Fibroblast of upper back skin (primary cell): ENCODE results near the gene CEP83.
"Not testable (repeated sequence)": the region's sequence is repeated elsewhere in the genome, so short reads cannot be mapped to it uniquely, and the experiment has no call there.

ENCODE experiments used
- DNase-seq: peaks from one replicate; pipeline ENCODE4 v3.0.0-alpha.2; 2013

Gene CEP83

GRCh38 chr12:94459728-94460615 lies at the start of gene CEP83:
Gene CEP83 (minus strand): TSS chr12:94459867. CDS start chr12:94412490, 47,377 bp downstream.
- DNase-seq = peak; percentile 91

- no peak for DNase-seq
These were observed 49.6 kb upstream of the CEP83 start for GRCh38 chr12:94509317-94509716.

GRCh38 chr12:94507455-94507854 lies 47.8 kb upstream of the CEP83 start:
- DNase-seq = no peak

GRCh38 chr12:94504386-94504785 lies 44.7 kb upstream of the CEP83 start:
- peak; percentile 58 for DNase-seq

- DNase-seq = no peak
These were observed 44.0 kb upstream of the CEP83 start for GRCh38 chr12:94503619-94504018.

GRCh38 chr12:94500831-94501567 lies 41.3 kb upstream of the CEP83 start:
- no peak for DNase-seq

GRCh38 chr12:94498698-94499097 lies 39.0 kb upstream of the CEP83 start:
- no peak for DNase-seq

GRCh38 chr12:94498073-94498472 lies 38.4 kb upstream of the CEP83 start:
- no peak for DNase-seq

- DNase-seq = no peak
These were observed 35.9 kb upstream of the CEP83 start for GRCh38 chr12:94495445-94496115.

GRCh38 chr12:94491489-94491888 lies 31.8 kb upstream of the CEP83 start:
- DNase-seq = no peak

GRCh38 chr12:94488463-94488862 lies 28.8 kb upstream of the CEP83 start:
- no peak for DNase-seq

GRCh38 chr12:94481734-94482133 lies 22.1 kb upstream of the CEP83 start:
- DNase-seq = no peak

- no peak for DNase-seq
These were observed 9.9 kb upstream of the CEP83 start for GRCh38 chr12:94469522-94469921.

- DNase-seq = no peak
These were observed 921 bp upstream of the CEP83 start for GRCh38 chr12:94460616-94460959.

GRCh38 chr12:94458877-94459727 lies 565 bp downstream of the CEP83 start:
- DNase-seq = peak; percentile 25

GRCh38 chr12:94457311-94457710 lies 2.4 kb downstream of the CEP83 start:
- no peak for DNase-seq

GRCh38 chr12:94454318-94454717 lies 5.3 kb downstream of the CEP83 start:
- DNase-seq = not testable (repeated sequence)

- DNase-seq = no peak
These were observed 14.0 kb downstream of the CEP83 start for GRCh38 chr12:94445662-94446061.

- DNase-seq = no peak
These were observed 22.4 kb downstream of the CEP83 start for GRCh38 chr12:94437303-94437702.

GRCh38 chr12:94435511-94435927 lies 24.1 kb downstream of the CEP83 start:
- DNase-seq = no peak

- DNase-seq = peak; percentile 12
These were observed 25.5 kb downstream of the CEP83 start for GRCh38 chr12:94434171-94434570.

- no peak for DNase-seq
These were observed 25.9 kb downstream of the CEP83 start for GRCh38 chr12:94433744-94434143.

- DNase-seq = no peak
These were observed 29.4 kb downstream of the CEP83 start for GRCh38 chr12:94430304-94430703.
